ENCODE data around the gene TMEM132D.

The TMEM132D gene

DNA sequence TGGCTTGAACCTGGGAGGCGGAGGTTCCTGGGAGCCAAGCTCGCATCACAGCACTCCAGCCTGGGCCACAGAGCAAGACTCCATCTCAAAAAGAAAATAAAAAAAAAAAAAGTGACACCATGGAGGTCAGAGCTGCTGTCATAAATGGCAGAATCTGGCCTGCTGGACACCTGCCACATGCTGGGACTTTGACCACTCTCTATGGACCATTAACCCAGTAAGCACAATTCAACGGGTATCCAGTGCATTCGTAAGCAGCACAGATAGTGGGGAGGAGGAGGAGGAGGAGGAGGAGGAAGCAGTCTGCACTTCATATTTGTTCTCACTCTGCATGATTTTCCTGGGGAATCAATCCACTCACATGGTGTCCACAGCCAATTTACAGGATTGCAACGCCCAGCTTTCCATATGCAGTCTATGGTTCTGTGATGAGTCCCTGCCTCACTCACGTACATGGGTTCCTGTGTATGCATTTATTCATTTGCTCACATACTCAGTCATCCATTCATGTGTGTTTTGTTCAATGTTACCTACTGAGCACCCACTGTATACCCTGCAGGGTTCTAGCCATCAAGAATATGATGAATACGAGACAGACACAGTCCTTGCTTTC, 723.8 kb downstream of the TMEM132D start:
- DNase-seq (ENCODE audit: low read depth) = no peak

DNA sequence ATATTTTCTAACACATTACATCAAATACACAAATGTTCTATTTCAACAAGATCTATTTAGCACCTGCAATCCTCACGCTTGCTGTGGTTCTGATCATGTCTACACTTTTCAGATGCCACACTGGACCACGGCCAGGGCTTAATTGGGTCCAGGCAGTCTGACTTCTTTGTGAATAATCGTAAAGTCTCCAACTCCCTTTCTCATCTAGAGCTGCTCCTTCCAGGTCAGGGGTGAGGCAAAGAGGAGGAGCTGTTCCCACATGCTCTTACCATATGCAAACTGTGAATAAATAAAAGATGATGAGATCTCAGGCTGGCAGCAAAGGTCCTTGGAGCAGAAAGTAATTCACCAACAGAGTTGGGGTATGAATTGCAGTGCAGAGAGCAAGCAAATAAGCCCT, 733.9 kb downstream of the TMEM132D start:
- no peak for DNase-seq (ENCODE audit: low read depth)

DNA sequence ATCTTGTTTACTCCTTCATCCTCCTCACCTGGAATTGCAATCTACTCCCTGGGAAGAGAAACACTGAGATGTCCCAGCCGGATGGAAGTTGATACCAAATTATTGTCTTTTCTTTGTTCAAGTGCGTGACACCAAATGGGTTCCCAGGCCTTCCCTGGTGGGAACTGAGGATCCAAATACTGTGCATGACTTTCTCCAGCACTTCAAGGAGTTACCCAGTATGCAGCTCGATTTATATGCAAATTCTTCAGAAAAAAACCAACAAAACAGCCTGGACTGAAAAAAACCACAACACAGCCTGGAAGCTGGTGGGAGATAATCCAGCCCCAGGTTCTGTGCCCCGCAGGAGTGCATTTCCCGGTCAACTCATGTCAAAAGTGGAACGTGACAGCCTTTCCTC, 740.0 kb downstream of the TMEM132D start:
- DNase-seq (ENCODE audit: low read depth) = no peak

DNA sequence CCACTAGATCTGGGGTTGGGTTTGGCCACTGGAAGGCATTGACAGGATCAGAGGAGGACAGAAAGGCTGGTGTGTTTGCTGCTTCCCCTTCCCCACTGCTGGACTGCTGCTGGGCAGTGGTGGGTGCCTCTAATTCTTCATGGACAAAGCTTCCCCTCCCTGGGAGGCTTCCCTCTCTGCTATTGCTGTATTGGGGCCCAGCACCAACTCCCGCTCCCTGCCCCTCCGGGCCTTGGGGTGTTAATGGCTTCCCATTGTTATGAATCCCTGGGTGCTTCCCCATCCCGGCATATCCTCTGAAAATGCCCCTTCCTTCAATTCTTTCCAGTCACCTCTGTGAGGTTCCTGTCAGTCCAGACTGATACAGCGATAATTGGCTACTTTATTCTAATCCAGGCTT, 740.4 kb downstream of the TMEM132D start:
- DNase-seq (ENCODE audit: low read depth) = no peak

DNA sequence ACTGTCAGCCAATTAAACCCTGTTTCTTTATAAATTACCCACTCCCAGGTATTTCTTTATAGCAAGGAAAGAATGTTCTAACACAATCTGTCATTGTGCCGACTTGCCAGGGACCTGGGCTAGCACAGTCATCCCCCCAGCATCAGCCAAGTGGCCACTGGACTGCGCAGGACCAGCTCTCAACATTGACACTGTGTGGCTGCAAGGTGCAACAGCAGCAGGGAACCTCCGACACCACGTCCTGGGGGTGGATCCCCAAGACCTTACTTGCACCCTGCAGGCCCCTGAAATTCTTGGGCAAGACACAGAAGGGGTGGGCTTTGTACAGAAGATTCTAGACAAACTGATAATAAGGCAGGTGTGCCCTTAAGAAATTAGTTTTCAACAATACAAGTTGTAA, 741.0 kb downstream of the TMEM132D start:
- DNase-seq (ENCODE audit: low read depth) = no peak

DNA sequence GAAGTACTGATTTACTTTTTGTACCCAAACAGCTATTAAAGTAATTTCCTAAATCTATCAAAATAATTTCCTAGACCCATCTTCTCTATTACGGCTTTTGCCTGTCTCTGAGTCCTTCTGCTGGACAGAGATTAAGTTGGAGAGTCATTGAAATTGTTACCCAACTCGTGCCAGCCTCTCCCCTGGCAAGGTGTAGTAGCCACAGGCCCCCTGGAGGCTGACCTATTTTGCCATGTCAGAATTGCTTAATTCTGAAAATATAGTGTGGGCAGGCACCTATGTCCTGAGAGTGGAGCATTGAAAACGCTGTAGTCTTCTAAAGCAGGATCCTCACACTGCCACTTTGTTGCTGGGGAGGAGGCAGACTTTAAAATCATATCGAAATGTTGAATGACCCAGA, 742.3 kb downstream of the TMEM132D start:
- no peak for DNase-seq (ENCODE audit: low read depth)

DNA sequence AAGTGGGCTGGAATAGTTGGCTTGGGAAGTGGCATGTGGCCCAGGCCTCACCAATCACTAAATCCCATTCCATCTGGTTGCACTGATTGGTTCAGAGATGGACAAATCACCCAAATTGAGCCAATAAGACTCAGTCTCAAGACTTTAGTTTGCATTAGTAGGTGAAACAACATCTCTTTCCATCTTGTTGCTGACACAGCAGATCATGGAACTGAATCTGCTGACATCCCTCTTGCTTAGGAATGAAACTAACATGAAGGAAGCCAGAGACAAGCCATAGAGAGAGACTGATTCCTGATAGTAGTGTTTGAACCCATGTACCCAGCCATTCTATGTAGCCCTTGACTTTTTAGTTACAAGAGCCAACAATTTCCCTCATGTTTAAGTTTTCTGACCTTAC, 743.5 kb downstream of the TMEM132D start:
- DNase-seq (ENCODE audit: low read depth) = no peak

DNA sequence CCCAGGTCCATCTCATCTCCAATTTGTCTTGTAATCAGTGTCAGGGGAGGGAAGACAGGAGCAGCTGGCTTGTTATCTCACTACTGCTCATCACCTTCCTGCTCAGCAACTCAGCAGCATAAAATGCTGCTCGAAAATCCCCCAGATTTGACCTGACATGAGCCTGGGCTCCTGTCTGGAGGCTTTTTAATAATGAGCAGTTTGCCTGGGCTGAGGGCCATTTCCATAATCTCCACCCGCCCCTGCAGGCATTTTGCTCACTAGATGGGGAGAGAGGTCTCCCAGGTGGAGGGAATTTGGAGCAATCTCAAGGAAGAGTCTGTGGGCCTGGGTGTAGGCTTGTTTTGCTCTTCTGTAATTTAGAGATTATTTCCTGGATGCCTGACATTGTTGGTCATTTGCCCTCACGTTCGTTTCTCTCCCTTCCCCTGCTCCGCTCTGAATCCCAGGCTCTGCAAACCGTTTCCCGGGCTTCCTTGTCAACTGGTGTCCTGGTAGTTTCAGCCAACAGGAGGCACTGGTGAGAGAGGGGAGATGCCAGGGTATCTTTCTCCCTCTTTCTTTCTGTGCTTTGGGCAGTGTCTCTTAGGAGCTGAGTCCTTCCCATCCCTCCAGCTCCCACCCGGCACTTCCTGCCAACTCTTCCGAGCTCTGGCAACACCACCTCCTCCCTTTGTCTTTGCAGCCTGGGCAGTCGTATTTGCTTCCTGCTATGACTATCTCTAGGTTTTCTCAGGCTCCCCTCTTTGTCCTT, 751.3 kb downstream of the TMEM132D start:
- DNase-seq (ENCODE audit: low read depth) = no peak

DNA sequence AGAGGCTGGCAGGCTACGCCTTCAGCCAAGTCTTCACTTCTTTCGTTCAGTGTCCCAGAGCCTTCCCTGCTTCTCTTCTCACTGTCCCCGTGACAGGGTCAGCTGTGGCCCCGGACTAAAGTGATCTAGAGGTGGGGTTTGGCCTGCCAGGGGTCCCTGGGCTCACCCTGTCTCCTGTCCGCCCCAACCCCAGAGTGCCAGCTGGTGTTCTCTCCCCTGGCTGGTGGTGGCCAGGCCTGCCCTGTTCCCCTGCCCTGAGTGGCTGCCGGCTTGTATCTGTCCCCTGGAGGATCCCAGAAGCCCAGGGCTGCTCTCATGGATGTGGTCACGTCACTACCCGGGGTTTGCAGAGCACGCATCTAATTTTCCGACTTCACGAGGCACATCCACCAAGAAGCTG, 753.1 kb downstream of the TMEM132D start:
- DNase-seq (ENCODE audit: low read depth) = no peak

DNA sequence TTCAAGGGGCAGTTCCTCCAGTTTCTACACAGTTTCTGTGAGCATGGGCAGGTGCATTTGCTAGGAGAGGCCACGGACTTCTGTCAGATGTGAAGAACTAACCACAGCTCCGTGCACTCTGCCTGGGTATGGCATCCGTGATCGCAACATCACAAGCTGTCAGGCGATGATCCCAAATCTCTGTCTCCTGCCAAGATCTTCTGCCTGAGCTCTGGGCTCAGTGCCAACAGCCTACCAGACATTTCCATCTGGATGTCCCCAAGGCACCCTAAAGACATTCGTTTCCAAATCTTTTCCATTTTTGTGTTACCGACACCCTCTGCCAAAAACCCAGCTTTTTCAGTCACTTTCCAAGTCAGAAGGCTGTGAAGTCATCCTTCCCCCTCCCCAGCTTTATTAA, 758.4 kb downstream of the TMEM132D start:
- DNase-seq (ENCODE audit: low read depth) = no peak

DNA sequence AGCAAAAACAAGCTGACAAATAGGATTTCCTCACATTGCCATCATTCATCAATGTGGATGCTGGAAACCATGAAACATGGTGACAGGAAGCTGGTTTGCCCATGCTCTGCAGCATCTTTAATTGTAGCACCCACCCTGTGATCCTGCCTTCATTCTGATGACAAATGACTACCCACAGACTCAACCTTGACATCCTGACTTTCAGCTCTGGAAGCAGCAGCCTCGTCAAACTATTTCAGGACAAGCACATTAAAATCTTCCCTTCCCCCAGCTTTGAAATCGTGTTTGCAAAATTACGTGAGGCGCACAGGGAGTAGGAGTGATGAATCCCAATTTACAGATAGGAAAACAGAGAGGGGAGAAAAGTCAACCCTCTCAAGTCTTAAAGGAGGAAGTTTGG, 765.0 kb downstream of the TMEM132D start:
- DNase-seq (ENCODE audit: low read depth) = no peak

DNA sequence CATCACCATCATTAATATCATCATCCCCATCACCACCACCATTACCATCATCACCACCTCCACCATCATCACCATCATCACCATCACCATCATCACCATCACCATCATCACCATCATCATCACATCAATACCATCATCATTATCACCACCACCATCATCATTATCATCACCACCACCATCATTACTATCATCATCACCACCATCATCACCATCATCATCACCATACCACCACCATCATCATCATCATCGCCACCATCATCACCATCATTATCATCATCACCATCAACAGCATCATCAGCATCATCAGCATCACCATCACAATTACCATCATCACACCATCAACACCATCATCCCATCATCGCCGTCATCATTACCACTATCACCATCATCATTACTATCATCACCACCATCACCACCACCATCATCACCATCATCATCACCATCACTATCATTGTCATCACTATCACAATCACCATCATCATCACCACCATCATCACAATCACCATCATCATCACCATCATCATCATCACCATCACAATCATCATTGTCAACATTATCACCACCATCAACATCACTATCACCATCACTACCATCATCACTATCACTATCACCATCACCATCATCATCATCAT, 767.0 kb downstream of the TMEM132D start:
- DNase-seq (ENCODE audit: low read depth) = no peak

DNA sequence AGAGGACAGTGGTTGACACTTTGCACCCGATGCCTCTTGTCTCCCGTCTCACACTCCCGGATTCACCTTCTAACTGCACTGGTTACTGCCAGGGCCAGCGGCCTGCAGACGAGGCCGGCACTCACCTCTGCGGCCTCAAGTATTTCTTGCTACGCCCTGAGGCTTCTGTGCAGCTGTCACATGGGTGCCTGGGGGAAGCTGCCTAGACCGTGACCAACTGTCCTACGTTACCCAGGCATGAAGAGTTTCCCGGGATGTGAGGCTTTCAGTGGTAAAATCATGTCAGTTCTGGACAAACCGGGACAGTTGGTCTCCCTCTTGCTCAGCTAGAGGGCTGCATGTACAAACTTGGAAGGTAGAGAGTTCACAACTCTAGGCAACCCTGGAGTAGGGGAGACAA, 776.1 kb downstream of the TMEM132D start:
- DNase-seq (ENCODE audit: low read depth) = no peak

DNA sequence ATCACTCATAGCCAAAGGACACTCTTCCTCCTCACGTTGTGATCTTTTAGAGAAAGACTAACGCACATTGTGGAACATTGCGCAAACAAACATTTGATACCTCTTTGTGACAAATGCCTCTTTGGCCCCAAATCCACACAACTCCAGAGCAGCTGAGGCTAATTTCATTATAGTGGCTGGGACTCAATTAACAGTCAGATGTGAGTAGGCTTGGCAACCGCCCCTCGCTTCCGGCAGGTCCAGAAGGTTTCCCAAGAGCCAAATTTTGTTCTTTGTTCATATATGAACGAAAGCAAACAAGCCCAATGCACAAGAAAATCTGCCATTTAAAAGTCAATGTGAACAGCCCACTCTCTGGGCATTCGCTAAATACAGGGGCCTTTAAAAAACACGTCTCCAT, 776.6 kb downstream of the TMEM132D start:
- DNase-seq (ENCODE audit: low read depth) = no peak

DNA sequence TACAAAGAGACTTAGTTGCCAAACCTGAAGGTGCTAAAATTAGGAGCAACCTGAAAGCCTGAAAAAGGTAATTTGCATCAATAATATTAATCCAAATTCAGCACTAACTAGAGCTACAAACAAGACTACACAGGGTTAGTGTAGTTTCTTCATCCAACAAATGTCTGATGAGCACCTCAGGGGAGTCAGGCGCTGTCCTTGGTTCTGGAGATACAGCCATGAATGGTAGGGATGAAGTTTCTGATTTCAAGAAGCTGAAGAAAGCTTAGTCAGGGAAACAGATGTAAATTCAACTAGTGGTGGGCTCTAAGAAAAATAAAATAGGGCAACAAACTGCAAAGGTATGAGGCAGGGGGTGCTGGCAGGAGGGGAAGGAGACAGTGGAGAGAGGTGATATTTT, 784.3 kb downstream of the TMEM132D start:
- no peak for DNase-seq (ENCODE audit: low read depth)

DNA sequence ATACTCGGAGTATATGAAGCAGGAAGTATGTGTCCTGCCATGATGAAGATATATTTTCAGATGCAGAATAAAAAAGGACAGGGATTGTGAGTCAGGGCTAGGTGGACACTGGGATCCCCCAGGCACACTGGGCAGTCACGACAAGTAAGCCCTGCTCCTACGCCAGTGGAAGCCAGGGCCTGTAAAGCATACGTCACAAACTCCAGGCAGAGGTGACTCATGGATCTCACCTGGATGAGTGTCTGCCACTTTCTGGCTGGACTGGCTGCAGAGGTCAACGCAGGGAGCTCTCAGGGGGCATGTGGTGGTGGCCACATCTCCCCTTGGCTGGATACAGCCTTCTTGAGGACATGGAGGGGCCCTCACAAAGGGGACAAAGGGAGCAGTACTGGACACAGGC, 788.3 kb downstream of the TMEM132D start:
- DNase-seq (ENCODE audit: low read depth) = no peak

DNA sequence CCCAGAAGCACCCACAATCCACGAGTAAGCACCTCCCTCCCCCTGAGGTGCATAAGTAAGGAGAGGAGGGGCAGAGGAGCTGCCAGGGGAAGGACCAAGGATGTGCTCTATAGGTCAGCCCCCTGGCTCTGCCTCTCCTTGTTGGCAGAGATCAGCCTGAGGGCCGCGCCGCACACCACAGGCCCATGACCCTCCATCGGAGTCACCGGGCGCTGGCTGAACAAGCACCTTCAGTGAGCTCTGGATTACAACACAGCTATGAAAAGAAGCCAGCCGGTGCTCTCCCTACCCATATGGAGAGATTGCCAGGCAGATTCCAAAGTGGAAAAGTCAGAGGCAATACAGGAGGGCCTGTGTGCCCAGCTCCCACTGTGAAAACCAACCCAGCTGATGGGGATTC, 793.2 kb downstream of the TMEM132D start:
- no peak for DNase-seq (ENCODE audit: low read depth)

DNA sequence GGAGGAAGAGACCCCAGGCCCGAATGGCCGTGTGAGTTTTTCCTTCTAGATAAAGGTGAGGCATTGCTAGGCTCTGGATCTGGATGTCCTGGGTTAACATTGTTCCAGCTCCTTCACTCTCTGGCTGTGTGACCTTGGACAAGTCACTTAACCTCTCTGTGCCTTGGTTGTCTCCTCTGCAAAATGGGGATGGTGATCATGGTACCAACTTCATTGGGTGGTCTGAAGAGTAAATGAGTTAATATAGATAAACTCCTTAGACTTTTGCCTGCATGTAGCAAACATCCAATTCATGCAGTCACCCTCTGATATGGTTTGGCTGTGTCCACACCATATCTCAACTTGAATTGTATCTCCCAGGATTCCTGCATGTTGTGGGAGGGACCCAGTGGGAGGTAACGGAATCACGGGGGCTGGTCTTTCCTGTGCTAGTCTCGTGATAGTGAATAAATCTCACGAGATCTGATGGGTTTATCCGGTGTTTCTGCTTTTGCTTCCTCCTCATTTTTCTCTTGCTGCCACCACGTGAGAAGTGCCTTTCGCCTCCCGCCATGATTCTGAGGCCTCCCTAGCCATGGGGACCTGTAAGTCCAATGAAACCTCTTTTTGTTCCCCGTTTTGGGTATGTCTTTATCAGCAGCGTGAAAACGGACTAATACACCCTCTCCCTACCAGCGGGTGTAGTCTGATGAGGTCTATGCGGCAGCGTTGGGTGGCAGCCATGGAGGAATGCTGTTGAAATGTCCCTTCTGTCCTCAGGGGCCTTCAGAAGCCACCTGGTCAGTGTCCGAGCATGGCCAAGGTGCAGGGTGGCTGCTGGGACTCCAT, 794.4 kb downstream of the TMEM132D start:
- no peak for DNase-seq (ENCODE audit: low read depth)

DNA sequence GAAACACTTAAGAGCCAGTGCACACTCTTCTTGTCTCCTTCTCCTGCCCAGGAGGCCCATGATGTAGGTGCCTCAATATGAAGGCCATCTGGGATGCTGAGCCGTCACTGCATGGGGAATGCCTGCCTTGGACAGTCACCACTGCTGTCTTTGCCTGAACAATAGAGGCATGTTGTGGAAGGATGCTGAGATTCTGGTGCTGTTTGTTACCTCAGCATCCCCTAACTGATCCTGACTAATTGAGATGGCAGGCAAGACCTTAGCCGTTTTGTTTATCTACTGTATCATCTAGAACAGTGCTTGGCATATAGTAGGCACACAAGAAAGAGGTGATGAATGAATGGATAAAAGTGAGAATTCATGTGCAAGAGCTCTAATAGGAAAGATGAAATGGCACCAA, 797.1 kb downstream of the TMEM132D start:
- DNase-seq (ENCODE audit: low read depth) = no peak

DNA sequence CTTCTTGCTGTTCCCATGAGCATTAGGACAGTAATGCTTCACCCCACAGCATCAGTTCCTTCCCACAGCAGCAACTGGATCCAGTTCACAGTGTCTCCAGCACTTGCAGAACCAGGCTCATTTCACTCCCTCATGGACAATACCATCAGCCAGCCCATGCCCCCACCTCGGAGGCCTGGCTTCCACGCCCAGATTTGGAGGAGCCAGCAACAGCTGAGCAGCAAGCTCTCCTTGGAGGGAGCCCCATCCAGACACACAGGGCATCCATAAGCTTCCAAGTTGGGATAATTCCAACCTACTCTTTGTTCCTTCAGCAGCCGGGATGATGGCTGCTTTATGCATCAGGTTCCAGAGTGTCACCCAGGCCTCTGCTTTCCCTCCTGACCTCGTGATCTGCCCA, 800.6 kb downstream of the TMEM132D start:
- DNase-seq (ENCODE audit: low read depth) = no peak

DNA sequence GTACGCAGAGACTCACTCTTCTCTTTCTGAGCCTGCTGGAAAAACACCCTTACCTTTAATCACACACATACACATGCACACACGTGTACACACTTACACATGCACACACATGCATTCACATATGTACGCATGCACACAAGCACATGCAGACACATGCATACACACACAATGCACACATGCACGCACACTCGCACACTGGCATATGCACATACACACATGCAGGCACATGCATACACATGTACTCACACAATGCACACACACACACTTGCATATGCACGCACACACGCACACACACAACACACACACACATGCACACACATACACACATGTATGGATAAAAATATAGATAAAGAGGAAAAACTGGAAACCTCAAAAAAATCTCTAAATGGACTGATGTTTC, 801.6 kb downstream of the TMEM132D start:
- DNase-seq (ENCODE audit: low read depth) = no peak

DNA sequence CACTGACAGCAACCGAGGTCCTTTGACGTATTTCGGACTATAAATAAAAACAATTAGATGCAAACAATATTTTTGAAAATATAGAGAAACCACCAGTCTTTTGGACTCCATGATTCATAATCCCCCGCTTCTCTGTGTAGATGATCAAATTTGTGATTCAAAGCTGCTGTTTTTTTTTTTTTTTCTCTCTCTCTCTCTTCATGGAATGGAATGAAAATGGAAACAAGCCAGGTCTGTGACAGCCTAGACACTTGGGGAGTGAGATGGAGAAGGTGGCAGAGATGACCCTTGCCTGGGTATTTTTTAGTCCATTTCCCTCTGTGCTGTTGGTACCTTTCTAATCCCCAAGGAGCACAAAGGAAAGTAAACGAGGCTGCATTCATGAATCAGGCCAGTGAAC, 802.0 kb downstream of the TMEM132D start:
- no peak for DNase-seq (ENCODE audit: low read depth)

DNA sequence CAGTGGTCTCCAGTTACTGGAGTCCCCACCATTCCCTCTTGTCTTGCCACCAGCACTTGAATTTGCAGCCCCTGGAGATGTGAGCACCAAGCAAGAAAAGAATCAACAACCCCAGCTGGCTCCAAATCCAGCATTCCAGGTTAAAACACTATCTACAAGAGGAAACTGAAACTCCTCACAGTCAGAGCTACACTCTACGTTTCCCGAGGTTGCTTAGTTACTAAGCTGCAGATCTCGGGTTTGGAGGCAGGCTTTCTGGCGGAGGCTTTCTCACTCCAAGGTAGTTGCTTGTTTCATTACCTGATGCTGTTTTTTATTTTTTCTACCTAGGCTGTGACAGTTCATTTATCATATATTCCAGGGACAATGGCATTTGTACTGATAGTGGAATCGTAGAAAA, 802.4 kb downstream of the TMEM132D start:
- DNase-seq (ENCODE audit: low read depth) = no peak

All from activated T-cell treated with anti-CD3 and anti-CD28 coated beads for 48 hours (primary cell).